OCI-LY7 (cell line): ENCODE data around the gene FHOD3.

Source experiments
- EZH2phosphoT487 ChIP-seq: fragments of 200-600 bp; sonication (generic); IDR thresholded peaks from 2 replicates; pipeline ENCODE4 v1.6.1; 2018; ENCODE audit warnings: low read depth, borderline replicate concordance, mild to moderate bottlenecking, mixed run types, antibody characterized with exemption, low read length, moderate library complexity, mixed read lengths
- TF ChIP-seq, protein P1 (sequence below): fragments of 200-600 bp; sonication (generic); conservative IDR thresholded peaks from 2 replicates; pipeline ENCODE4 v1.5.1; 2014; ENCODE audit warnings: mild to moderate bottlenecking, antibody characterized with exemption, low read length, moderate library complexity, mixed read lengths

DNA sequence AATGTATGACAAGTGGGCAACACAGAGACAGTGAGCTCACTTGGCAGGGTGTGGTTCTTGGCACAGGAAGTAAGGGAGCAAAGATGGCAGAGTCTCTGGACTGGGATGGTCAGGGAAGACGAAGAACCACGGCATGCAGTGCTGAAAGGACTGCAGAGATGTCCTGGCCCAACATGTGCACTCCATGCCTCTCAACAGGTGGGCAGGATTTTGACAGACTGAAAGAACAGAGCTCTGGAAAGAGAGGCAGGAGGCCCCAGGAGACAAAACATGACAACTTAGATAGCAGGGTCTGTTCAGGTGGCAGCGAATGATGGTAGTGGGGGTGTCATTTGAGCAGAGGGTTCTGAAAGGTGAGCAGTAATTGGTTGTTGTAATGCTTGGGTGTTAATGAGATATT is 180.3 kb downstream of the FHOD3 start:
- TF ChIP-seq, protein P1, sequence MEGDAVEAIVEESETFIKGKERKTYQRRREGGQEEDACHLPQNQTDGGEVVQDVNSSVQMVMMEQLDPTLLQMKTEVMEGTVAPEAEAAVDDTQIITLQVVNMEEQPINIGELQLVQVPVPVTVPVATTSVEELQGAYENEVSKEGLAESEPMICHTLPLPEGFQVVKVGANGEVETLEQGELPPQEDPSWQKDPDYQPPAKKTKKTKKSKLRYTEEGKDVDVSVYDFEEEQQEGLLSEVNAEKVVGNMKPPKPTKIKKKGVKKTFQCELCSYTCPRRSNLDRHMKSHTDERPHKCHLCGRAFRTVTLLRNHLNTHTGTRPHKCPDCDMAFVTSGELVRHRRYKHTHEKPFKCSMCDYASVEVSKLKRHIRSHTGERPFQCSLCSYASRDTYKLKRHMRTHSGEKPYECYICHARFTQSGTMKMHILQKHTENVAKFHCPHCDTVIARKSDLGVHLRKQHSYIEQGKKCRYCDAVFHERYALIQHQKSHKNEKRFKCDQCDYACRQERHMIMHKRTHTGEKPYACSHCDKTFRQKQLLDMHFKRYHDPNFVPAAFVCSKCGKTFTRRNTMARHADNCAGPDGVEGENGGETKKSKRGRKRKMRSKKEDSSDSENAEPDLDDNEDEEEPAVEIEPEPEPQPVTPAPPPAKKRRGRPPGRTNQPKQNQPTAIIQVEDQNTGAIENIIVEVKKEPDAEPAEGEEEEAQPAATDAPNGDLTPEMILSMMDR, result no peak
- TF ChIP-seq EZH2phosphoT487, result no peak
